ENCODE data around the gene PMIS2. TPM values are rescaled to one million over a fixed set of nuclear protein-coding genes. Genes with fewer than 3 reads are reported as not detected.

The PMIS2 gene
- total RNA-seq, 1 experiment from 2014 or later, result not detected

DNA sequence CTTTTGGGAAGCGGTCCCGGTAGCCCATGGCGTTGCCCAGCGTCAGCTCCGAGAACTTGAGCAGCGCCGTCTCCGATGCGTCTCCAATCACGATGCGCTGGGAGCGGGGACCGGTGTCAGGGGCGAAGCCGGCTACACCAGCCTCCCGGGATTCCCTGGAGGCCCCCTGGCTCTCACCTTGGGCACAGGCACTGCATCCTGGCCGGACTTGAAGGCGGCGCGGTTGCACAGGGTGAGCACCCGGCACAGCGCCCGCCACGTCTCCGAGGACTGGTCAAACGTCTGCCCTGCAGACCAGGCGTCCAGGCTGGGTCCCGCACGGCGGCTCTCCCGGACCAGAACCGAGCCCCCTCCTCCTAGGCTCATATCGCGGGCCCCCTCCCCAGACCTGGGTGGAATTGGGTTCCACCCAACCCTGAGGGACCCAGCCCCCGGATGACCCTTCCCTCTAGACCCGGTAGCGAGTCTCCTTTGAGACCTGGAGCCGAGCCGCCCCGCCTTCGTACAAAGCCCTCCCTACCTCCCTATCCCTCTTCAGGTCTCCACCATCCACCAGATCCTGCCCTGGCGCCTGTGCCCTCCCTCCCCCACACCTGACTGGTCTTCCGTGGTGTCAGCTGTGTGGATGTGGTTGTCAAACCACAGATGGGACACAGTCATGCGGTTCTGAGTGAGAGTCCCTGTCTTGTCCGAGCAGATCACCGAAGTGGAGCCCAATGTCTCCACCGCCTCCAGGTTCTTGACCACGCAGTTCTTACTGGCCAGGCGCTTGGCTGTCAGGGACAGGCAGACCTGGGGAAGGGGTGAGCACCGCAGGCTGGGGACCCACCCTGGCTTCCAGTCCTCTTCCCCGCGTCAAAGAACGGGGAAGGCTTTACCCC is 27.3 kb upstream of the PMIS2 start:
- intact Hi-C loops (cut with micrococcal nuclease), result no loop called here
- BruUV-seq (replicated peaks), result no TSS peak
- ChIA-PET POLR2A (no interaction called here), CTCF (interaction anchor here (0.8 to 2.6 kb wide), 3 partner anchors 10 to 63 kb away, joined by 4 to 15 read pairs (median 5); no protein-coding TSS in a partner anchor)
- peaks cover 41% of the 10 kb centered on the region for H3K27me3 Mint-ChIP-seq (ENCODE audit: insufficient read depth, unreplicated experiment)
- no peaks in the 10 kb centered on the region for H3K4me1 Mint-ChIP-seq (ENCODE audit: insufficient read depth, unreplicated experiment)
- TF ChIP-seq, protein P1, sequence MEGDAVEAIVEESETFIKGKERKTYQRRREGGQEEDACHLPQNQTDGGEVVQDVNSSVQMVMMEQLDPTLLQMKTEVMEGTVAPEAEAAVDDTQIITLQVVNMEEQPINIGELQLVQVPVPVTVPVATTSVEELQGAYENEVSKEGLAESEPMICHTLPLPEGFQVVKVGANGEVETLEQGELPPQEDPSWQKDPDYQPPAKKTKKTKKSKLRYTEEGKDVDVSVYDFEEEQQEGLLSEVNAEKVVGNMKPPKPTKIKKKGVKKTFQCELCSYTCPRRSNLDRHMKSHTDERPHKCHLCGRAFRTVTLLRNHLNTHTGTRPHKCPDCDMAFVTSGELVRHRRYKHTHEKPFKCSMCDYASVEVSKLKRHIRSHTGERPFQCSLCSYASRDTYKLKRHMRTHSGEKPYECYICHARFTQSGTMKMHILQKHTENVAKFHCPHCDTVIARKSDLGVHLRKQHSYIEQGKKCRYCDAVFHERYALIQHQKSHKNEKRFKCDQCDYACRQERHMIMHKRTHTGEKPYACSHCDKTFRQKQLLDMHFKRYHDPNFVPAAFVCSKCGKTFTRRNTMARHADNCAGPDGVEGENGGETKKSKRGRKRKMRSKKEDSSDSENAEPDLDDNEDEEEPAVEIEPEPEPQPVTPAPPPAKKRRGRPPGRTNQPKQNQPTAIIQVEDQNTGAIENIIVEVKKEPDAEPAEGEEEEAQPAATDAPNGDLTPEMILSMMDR (IDR thresholded peaks at IDR 0.05; ENCODE audit: unreplicated experiment), result no peak
- no peak for DNase-seq (ENCODE audit: unreplicated experiment)
- H3K27ac Mint-ChIP-seq (ENCODE audit: low read depth, unreplicated experiment), result no peak overlapping the region
- H3K4me3 Mint-ChIP-seq (ENCODE audit: unreplicated experiment), result no peak overlapping the region
- H3K36me3 Mint-ChIP-seq (ENCODE audit: insufficient read depth, unreplicated experiment), result no peaks in the 10 kb centered on the region
- no peaks in the 10 kb centered on the region for H3K9me3 Mint-ChIP-seq (ENCODE audit: unreplicated experiment)

DNA sequence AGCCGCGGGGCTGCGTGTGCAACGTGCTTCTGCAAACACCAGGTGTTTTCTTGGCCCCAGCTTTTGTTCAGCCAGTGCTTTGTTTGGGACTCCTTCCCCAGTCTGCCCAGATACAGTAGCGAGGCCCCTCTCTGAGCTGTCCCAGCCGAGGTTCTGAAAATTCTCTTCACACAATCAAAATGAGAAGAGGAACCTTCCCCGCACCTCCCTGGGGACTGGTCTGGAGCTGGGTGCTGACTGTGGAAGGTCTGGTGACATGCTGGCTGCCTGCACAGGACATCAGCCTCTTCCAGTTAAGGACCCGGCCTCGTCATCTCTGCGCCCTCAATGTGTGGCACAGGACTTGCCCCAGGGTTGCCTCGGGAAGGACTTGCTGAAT is 26.7 kb upstream of the PMIS2 start:
- TF ChIP-seq, protein P1 (IDR thresholded peaks at IDR 0.05; ENCODE audit: unreplicated experiment), result no peak
- CTCF ChIA-PET, result interaction anchor here (2.6 kb wide), 1 partner anchor 11 kb away, joined by 15 read pairs; no protein-coding TSS in a partner anchor
- H3K36me3 Mint-ChIP-seq (ENCODE audit: insufficient read depth, unreplicated experiment), result no peaks in the 10 kb centered on the region
- POLR2A ChIA-PET, result no interaction called here
- no peak for DNase-seq (ENCODE audit: unreplicated experiment)
- no peaks in the 10 kb centered on the region for H3K9me3 Mint-ChIP-seq (ENCODE audit: unreplicated experiment)
- H3K4me1 Mint-ChIP-seq (ENCODE audit: insufficient read depth, unreplicated experiment), result no peaks in the 10 kb centered on the region
- BruUV-seq (replicated peaks), result no TSS peak
- intact Hi-C loops (cut with micrococcal nuclease), result no loop called here
- no peak overlapping the region for H3K27ac Mint-ChIP-seq (ENCODE audit: low read depth, unreplicated experiment)
- H3K27me3 Mint-ChIP-seq (ENCODE audit: insufficient read depth, unreplicated experiment), result peaks cover 41% of the 10 kb centered on the region
- H3K4me3 Mint-ChIP-seq (ENCODE audit: unreplicated experiment), result no peak overlapping the region

- no peaks in the 10 kb centered on the region for H3K4me1 Mint-ChIP-seq (ENCODE audit: insufficient read depth, unreplicated experiment)
- no peak overlapping the region for H3K27ac Mint-ChIP-seq (ENCODE audit: low read depth, unreplicated experiment)
- BruUV-seq (replicated peaks), result no TSS peak
- intact Hi-C loops (cut with micrococcal nuclease), result no loop called here
- POLR2A ChIA-PET, result no interaction called here
- CTCF ChIA-PET, result interaction anchor here (2.6 kb wide), 1 partner anchor 11 kb away, joined by 15 read pairs; no protein-coding TSS in a partner anchor
- no peaks in the 10 kb centered on the region for H3K36me3 Mint-ChIP-seq (ENCODE audit: insufficient read depth, unreplicated experiment)
- peaks cover 41% of the 10 kb centered on the region for H3K27me3 Mint-ChIP-seq (ENCODE audit: insufficient read depth, unreplicated experiment)
- TF ChIP-seq, protein P1 (IDR thresholded peaks at IDR 0.05; ENCODE audit: unreplicated experiment), result no peak
- DNase-seq (ENCODE audit: unreplicated experiment), result no peak
- H3K9me3 Mint-ChIP-seq (ENCODE audit: unreplicated experiment), result no peaks in the 10 kb centered on the region
- no peak overlapping the region for H3K4me3 Mint-ChIP-seq (ENCODE audit: unreplicated experiment)
Observed at GRCh38 chr19:35559781-35560180, 26.2 kb upstream of the PMIS2 start.

GRCh38 chr19:35560271-35560670 is 25.7 kb upstream of the PMIS2 start:
- CTCF ChIA-PET, result interaction anchor here (2.6 kb wide), 1 partner anchor 12 kb away, joined by 15 read pairs; no protein-coding TSS in a partner anchor
- Mint-ChIP-seq H3K4me1 (ENCODE audit: insufficient read depth, unreplicated experiment) (no peaks in the 10 kb centered on the region), H3K4me3 (ENCODE audit: unreplicated experiment) (no peak overlapping the region), H3K27me3 (ENCODE audit: insufficient read depth, unreplicated experiment) (peaks cover 41% of the 10 kb centered on the region), H3K27ac (ENCODE audit: low read depth, unreplicated experiment) (no peak overlapping the region), H3K36me3 (ENCODE audit: insufficient read depth, unreplicated experiment) (no peaks in the 10 kb centered on the region), H3K9me3 (ENCODE audit: unreplicated experiment) (no peaks in the 10 kb centered on the region)
- POLR2A ChIA-PET, result interaction anchor here (0.8 kb wide), 1 partner anchor 22 kb away, joined by 3 read pairs; no protein-coding TSS in a partner anchor
- TF ChIP-seq, protein P1 (IDR thresholded peaks at IDR 0.05; ENCODE audit: unreplicated experiment), result no peak
- BruUV-seq (replicated peaks), result no TSS peak
- no peak for DNase-seq (ENCODE audit: unreplicated experiment)
- intact Hi-C loops (cut with micrococcal nuclease), result no loop called here

Measured in MCF 10A (cell line).